HG03064 (cell line): ENCODE data around the gene MUC21.

Source experiments
- ATAC-seq: cut with Tn5 transposase; IDR thresholded peaks from one replicate; pipeline ENCODE4 v1.9.1; 2021; ENCODE audit warnings: low read depth; ENCODE audit not compliant: unreplicated experiment

Gene MUC21

GRCh38 chr6:30983439-30983838, at the start of gene MUC21:
Gene MUC21, plus strand, starts transcription at chr6:30983718. Its CDS starts 241 bp downstream, at chr6:30983959.
- ATAC-seq, result no peak

- ATAC-seq, result no peak
Observed at GRCh38 chr6:30935018-30935417, 48.5 kb upstream of the MUC21 start.

GRCh38 chr6:30937265-30937664, 46.3 kb upstream of the MUC21 start:
- ATAC-seq, result no peak

- no peak for ATAC-seq
Observed at GRCh38 chr6:30938730-30939129, 44.8 kb upstream of the MUC21 start.

GRCh38 chr6:30939473-30939872, 44.0 kb upstream of the MUC21 start:
- ATAC-seq, result no peak

- no peak for ATAC-seq
Observed at GRCh38 chr6:30940361-30940986, 43.0 kb upstream of the MUC21 start, which contains the start of gene MUCL3. Gene MUCL3, plus strand, starts transcription at chr6:30940973. Its CDS starts 27 bp downstream, at chr6:30941000.

GRCh38 chr6:30942338-30943060, 41.0 kb upstream of the MUC21 start:
- no peak for ATAC-seq

GRCh38 chr6:30944051-30944450, 39.5 kb upstream of the MUC21 start:
- ATAC-seq, result no peak

- ATAC-seq, result no peak
Observed at GRCh38 chr6:30945281-30945680, 38.2 kb upstream of the MUC21 start.

GRCh38 chr6:30947231-30947630, 36.3 kb upstream of the MUC21 start:
- ATAC-seq, result no peak

- no peak for ATAC-seq
Observed at GRCh38 chr6:30948811-30949210, 34.7 kb upstream of the MUC21 start.

- ATAC-seq, result no peak
Observed at GRCh38 chr6:30951907-30952469, 31.5 kb upstream of the MUC21 start.

- no peak for ATAC-seq
Observed at GRCh38 chr6:30954631-30955366, 28.7 kb upstream of the MUC21 start.

GRCh38 chr6:30955367-30956042, 28.0 kb upstream of the MUC21 start:
- ATAC-seq, result no peak

GRCh38 chr6:30957716-30958115, 25.8 kb upstream of the MUC21 start:
- no peak for ATAC-seq

- no peak for ATAC-seq
Observed at GRCh38 chr6:30960907-30961673, 22.4 kb upstream of the MUC21 start.

- no peak for ATAC-seq
Observed at GRCh38 chr6:30962716-30963115, 20.8 kb upstream of the MUC21 start.

GRCh38 chr6:30963641-30964040, 19.9 kb upstream of the MUC21 start:
- ATAC-seq, result no peak

GRCh38 chr6:30964075-30964474, 19.4 kb upstream of the MUC21 start:
- ATAC-seq, result no peak

- ATAC-seq, result no peak
Observed at GRCh38 chr6:30965140-30965601, 18.3 kb upstream of the MUC21 start.
